K562 (cell line): ENCODE results near the gene KRT35. TPM values are rescaled to one million over a fixed set of nuclear protein-coding genes. Genes with fewer than 3 reads are reported as not detected.

Experiments
- ATAC-seq: fragments of 200-7000 bp; cut with Tn5 transposase; 3 replicates; pipeline ENCODE4 v1.9.1; 2020; ENCODE audit warnings: moderate library complexity
- BruUV-seq: library from RNA; stranded (reverse); fragments of 400-500 nt; replicated peaks from 2 replicates; lab custom pipeline; 2021; lab: Mats Ljungman, UMichigan
- CTCF ChIA-PET: fragments of 300-600 bp; formaldehyde crosslinking; extraction: SDS; loops from one replicate; lab custom pipeline; 2021; ENCODE audit warnings: low intra/inter-chr PET ratio; lab: Yijun Ruan, JAX
- POLR2A ChIA-PET: fragments of 300-600, 350-650 bp; sonication (Branson Sonifier 250); formaldehyde crosslinking; extraction: SDS; loops from one replicate; lab custom pipeline; 2021; ENCODE audit warnings: antibody characterized with exemption, inconsistent platforms; lab: Yijun Ruan, JAX
- DNase-seq, 4 experiments: peaks; one replicate each; pipeline versions ENCODE4 v3.0.0 to v3.0.0-alpha.2; 2011 to 2018; ENCODE audit warnings: low spot score in 3 of 4, mixed read lengths in 3 of 4; ENCODE audit errors: extremely low read depth in 1 of 4
- FAIRE-seq: peaks from 2 replicates; lab custom pipeline; 2011; peaks lifted over from hg19 to GRCh38; lab: Jason Lieb, UNC
- H2AFZ ChIP-seq: 2 replicates; pipeline ENCODE4 v1.6.0; 2011; ENCODE audit warnings: low read depth, low read length, control low read depth, inconsistent platforms
- H3K27ac ChIP-seq: fragments of 200-600 bp; 3 replicates; pipeline ENCODE4 v1.8.0; 2011; ENCODE audit warnings: low read depth, mild to moderate bottlenecking, control low read depth, inconsistent platforms, low read length, moderate library complexity, mixed read lengths; ENCODE audit errors: extremely low read depth
- H3K27me3 ChIP-seq, 2 experiments: fragments of 300-600 bp in 1 of 2; 2 replicates in 1 of 2; 3 replicates in 1 of 2; pipeline versions ENCODE4 v1.6.0 to v1.8.0; 2011; ENCODE audit warnings: inconsistent platforms in 2 of 2, low read length in 2 of 2, mild to moderate bottlenecking in 1 of 2, mixed read lengths in 1 of 2, moderate library complexity in 1 of 2; ENCODE audit not compliant: control insufficient read depth in 2 of 2, insufficient read depth in 2 of 2
- H3K36me3 ChIP-seq: fragments of 300-600 bp; 3 replicates; pipeline ENCODE4 v1.8.0; 2011; ENCODE audit warnings: mild to moderate bottlenecking, low read length, inconsistent platforms; ENCODE audit not compliant: control insufficient read depth, insufficient read depth
- H3K4me1 ChIP-seq, 2 experiments: fragments of 200-600 bp in 1 of 2; replicated peaks in 1 of 2; 2 replicates in 1 of 2; 3 replicates in 1 of 2; pipeline versions ENCODE4 v1.5.1 to v1.8.0; 2011; ENCODE audit warnings: inconsistent platforms in 2 of 2, low read length in 2 of 2, mild to moderate bottlenecking in 1 of 2, mixed read lengths in 1 of 2, moderate library complexity in 1 of 2; ENCODE audit not compliant: control insufficient read depth in 2 of 2, insufficient read depth in 2 of 2
- H3K4me2 ChIP-seq: 2 replicates; pipeline ENCODE4 v1.6.1; 2011; ENCODE audit warnings: low read length, control low read depth, inconsistent platforms, mixed read lengths; ENCODE audit not compliant: insufficient read depth
- H3K4me3 ChIP-seq: fragments of 200-600 bp; sonication (generic), shearing (Covaris generic); 2 replicates; pipeline ENCODE4 v1.5.1; 2016; ENCODE audit warnings: control low read depth, inconsistent platforms
- H3K79me2 ChIP-seq: fragments of 200-600 bp; 3 replicates; pipeline ENCODE4 v1.8.0; 2011; ENCODE audit warnings: low read length, inconsistent platforms; ENCODE audit not compliant: control insufficient read depth, insufficient read depth
- H3K9ac ChIP-seq, 2 experiments: 2 replicates each; pipeline versions ENCODE4 v1.6.0 to v1.6.1; 2011; ENCODE audit warnings: low read depth in 2 of 2, low read length in 2 of 2, control low read depth in 1 of 2, inconsistent platforms in 1 of 2, mild to moderate bottlenecking in 1 of 2, mixed read lengths in 1 of 2; ENCODE audit not compliant: insufficient read depth in 1 of 2
- H3K9me1 ChIP-seq: one replicate; pipeline ENCODE4 v1.6.0; 2011; ENCODE audit warnings: inconsistent platforms, mild to moderate bottlenecking, low read length, moderate library complexity; ENCODE audit not compliant: control insufficient read depth, insufficient read depth
- H3K9me3 ChIP-seq: replicated peaks from 2 replicates; pipeline ENCODE4 v1.5.1; 2011; ENCODE audit warnings: low read depth, low read length, inconsistent platforms; ENCODE audit not compliant: control insufficient read depth, insufficient read depth
- H4K20me1 ChIP-seq: replicated peaks from 2 replicates; pipeline ENCODE4 v1.6.1; 2011; ENCODE audit warnings: low read length, inconsistent platforms, mixed read lengths; ENCODE audit not compliant: control insufficient read depth, insufficient read depth
- CREB1 ChIP-seq, 2 experiments: sonication (generic) in 1 of 2; formaldehyde crosslinking in 1 of 2; IDR thresholded peaks; 2 replicates each; pipeline versions ENCODE4 v1.6.1 to v1.8.0; 2012 to 2022; ENCODE audit warnings: inconsistent platforms in 1 of 2, mild to moderate bottlenecking in 1 of 2, missing genetic modification reagents in 1 of 2, moderate library complexity in 1 of 2
- ZNF24 ChIP-seq: fragments of 450-650 bp; IDR thresholded peaks from 2 replicates; pipeline ENCODE4 v1.6.1; 2016
- ZNF75A ChIP-seq: fragments of 450-650 bp; formaldehyde crosslinking; IDR thresholded peaks from 2 replicates; pipeline ENCODE4 v1.4.0; 2020; ENCODE audit warnings: mild to moderate bottlenecking
- WGBS: fragments of 100-300 bp; shearing (Covaris generic); methylation state at CpG from one replicate; pipeline ENCODE4 v1.1.6; 2016; ENCODE audit warnings: low coverage, mixed read lengths; ENCODE audit not compliant: insufficient coverage; ENCODE audit errors: missing lambda C conversion rate; 5-methylcytosine and 5-hydroxymethylcytosine counted together
- in situ Hi-C: fragments of 300-500 bp; cut with MboI; formaldehyde crosslinking; loops from 4 replicates; pipeline ENCODE4 v1.15.0; 2018; ENCODE audit warnings: inconsistent platforms, mixed read lengths
- intact Hi-C: fragments of 100-400 bp; cut with micrococcal nuclease; formaldehyde crosslinking; loops from 2 replicates; pipeline ENCODE4 v1.14.2; 2022
- polyA plus RNA-seq, 8 experiments: library from polyadenylated mRNA; depleted of rRNA in 4 of 8; stranded (reverse) in 5 of 8; unstranded in 3 of 8; fragments of >200 nt; fragmentation: Nextera tagmentation in 2 of 8; fragmentation: Illumina TruSeq in 1 of 8; extraction: Ambion mirVana in 2 of 8; extraction: Trizol in 1 of 8; gene quantifications; 2 replicates each; pipeline versions ENCODE4 v1.2.1 to v1.2.3, GENCODE V29; 2011 to 2014; ENCODE audit warnings: inconsistent platforms in 1 of 8, missing spikeins in 1 of 8
- total RNA-seq, 7 experiments: library from RNA; depleted of rRNA in 6 of 7; stranded (reverse); fragments of >200 nt in 6 of 7; fragmentation: Illumina TruSeq in 2 of 7; extraction: Trizol in 2 of 7; gene quantifications; 2 replicates each; pipeline versions ENCODE4 v1.2.1 to v1.2.3, GENCODE V29; 2011 to 2021; ENCODE audit warnings: low replicate concordance in 1 of 7
- TF ChIP-seq, protein P1 (sequence below): fragments of 450-650 bp; formaldehyde crosslinking; IDR thresholded peaks from 2 replicates; pipeline ENCODE4 v1.4.0; 2020; ENCODE audit warnings: mild to moderate bottlenecking, mixed read lengths
- TF ChIP-seq, protein P2 (sequence below), 3 experiments: IDR thresholded peaks in 2 of 3; conservative IDR thresholded peaks in 1 of 3; 2 replicates each; pipeline ENCODE4 v1.5.1; 2011 to 2012; ENCODE audit warnings: low read length in 3 of 3, mild to moderate bottlenecking in 3 of 3, control low read depth in 2 of 3, improper control_type of control experiment in 1 of 3, inconsistent platforms in 1 of 3, low read depth in 1 of 3, mixed read lengths in 1 of 3, moderate library complexity in 1 of 3; ENCODE audit not compliant: insufficient read depth in 2 of 3

The KRT35 gene
- total and polyA plus RNA-seq, 9 of the 15 experiments (the other 6 are each of a cell fraction or from before 2014, with no cell fraction given): not detected

DNA sequence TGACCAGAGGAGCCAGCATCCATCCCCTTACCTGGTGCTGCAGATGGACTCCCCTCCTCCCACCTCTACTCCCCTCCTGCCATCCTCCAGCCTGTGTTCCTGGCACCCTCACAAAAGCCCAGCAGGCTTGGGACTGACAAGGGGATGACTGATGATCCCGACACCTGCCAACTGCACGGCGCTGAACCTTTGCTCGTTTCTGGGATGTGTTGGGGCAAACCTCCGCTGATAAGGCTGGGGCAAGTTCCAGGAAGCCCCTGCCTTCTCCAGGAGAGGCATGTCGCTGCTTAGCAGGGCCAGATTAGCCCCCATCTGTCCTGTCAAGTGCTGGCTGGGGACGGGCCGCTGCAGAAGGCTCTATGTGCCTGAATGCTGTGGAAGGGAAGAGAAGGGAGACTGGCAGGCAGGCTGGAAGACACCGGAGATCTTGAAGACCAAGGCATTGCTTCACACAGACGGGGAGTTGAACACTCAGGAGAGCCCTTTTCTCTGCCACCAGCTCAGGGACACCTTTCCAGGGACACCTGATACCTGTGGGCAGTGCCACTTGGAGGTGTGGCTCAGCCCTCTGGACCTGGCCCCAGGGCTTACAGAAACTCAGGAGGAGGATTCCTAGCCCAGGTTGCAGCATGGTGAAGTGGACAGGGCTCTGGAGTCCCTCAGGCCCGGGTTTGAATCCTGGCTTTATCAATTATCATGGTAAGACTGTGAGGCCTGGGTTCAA, 38.7 kb upstream of the KRT35 start (continued):
- TF ChIP-seq, protein P1, sequence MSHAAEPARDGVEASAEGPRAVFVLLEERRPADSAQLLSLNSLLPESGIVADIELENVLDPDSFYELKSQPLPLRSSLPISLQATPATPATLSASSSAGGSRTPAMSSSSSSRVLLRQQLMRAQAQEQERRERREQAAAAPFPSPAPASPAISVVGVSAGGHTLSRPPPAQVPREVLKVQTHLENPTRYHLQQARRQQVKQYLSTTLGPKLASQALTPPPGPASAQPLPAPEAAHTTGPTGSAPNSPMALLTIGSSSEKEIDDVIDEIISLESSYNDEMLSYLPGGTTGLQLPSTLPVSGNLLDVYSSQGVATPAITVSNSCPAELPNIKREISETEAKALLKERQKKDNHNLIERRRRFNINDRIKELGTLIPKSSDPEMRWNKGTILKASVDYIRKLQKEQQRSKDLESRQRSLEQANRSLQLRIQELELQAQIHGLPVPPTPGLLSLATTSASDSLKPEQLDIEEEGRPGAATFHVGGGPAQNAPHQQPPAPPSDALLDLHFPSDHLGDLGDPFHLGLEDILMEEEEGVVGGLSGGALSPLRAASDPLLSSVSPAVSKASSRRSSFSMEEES (CRISPR knock-in tag): no peak
- TF ChIP-seq CREB1 (IDR thresholded peaks at IDR 0.05): no peak
- no peak for TF ChIP-seq CREB1 (CRISPR knock-in tag; IDR thresholded peaks at IDR 0.05)

DNA sequence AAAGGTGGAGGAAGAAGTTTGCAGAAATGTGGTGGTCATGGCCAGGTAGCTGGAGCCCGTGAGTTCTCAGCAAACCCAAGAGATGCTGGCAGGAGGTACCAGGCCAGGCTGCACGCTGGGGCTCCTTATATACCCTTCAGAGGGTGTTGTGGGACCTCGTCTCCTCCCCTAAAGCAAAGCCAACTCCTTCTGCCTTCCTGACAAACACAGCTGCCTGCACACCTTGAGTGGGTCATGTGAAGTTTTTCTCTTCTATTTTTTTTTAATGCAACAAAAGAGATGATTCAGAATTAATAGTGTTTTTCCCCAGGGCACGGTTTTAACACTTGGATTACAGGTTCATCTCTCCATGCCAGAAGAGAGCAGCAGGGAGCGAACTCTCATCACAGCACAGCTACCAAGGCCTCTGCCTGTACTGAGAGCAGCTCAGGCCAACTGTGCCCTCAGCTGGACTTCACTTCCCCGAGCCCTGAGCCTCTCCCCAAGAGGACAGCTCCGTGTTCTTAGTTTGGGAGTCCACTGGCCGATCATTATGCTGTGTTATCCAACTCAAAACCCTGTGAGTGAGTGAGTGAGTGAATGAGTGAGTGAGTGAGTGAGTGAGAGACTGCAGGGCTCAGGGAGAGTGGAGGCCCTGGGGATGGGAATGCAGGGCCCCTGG, 38.0 kb upstream of the KRT35 start, which contains the start of gene KRT15:
TSS of gene KRT15 (minus strand) at position 102 of the 661 bp plus-strand sequence. CDS start at position 39, 63 bp downstream.
- Histone ChIP-seq H4K20me1 (no peaks in the 10 kb centered on the region), H3K36me3 (peaks cover 12% of the 10 kb centered on the region; the same call in 1 of the 3 replicates)
- WGBS: 49% methylated on average over 7 of the region's 8 CpGs
- in situ Hi-C loops: no loop called here
- no peak for FAIRE-seq
- POLR2A ChIA-PET: interaction anchor here (0.9 to 1.9 kb wide), 3 partner anchors 9 to 170 kb away, joined by 3 to 12 read pairs (median 4); partner anchors contain the start of gene KRT19
- TF ChIP-seq ZNF75A: no peak
- TF ChIP-seq, protein P2, sequence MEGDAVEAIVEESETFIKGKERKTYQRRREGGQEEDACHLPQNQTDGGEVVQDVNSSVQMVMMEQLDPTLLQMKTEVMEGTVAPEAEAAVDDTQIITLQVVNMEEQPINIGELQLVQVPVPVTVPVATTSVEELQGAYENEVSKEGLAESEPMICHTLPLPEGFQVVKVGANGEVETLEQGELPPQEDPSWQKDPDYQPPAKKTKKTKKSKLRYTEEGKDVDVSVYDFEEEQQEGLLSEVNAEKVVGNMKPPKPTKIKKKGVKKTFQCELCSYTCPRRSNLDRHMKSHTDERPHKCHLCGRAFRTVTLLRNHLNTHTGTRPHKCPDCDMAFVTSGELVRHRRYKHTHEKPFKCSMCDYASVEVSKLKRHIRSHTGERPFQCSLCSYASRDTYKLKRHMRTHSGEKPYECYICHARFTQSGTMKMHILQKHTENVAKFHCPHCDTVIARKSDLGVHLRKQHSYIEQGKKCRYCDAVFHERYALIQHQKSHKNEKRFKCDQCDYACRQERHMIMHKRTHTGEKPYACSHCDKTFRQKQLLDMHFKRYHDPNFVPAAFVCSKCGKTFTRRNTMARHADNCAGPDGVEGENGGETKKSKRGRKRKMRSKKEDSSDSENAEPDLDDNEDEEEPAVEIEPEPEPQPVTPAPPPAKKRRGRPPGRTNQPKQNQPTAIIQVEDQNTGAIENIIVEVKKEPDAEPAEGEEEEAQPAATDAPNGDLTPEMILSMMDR (IDR thresholded peaks at IDR 0.05 in 2 of 3, conservative IDR thresholded peaks at IDR 0.05 in 1 of 3; ENCODE audit: insufficient read depth in 2 of 3, low read depth in 1 of 3, low read length in 3 of 3): 0 out of 6 replicates have a peak, but pooled peaks of 1 of the 3 experiments have one; percentile 8
- peak; percentile 66; the same call in 1 of the 2 replicates for TF ChIP-seq ZNF24
- TF ChIP-seq, all 486 proteins: peak for 2
- Histone ChIP-seq H3K4me2 (no peak within 1 kb of the TSS), H3K9me1 (no peaks in the 10 kb centered on the region), H3K79me2 (no peaks in the 10 kb centered on the region), H3K27me3 (no peaks in the 10 kb centered on the region), H2AFZ (no peak within 1 kb of the TSS), H3K27ac (no peak within 1 kb of the TSS), H3K9ac (peak within 1 kb of the TSS in 1 of 2 experiments; percentile 61; a peak in 2 of 4 replicates), H3K9me3 (no peaks in the 10 kb centered on the region), H3K4me3 (no peak within 1 kb of the TSS), H3K4me1 (peaks cover 39 to 55% of the 10 kb centered on the region in 2 experiments)
- ATAC-seq (peak; percentile 17; the same call in 2 of the 3 replicates), DNase-seq (no peak)
- CTCF ChIA-PET: no interaction called here
- intact Hi-C loops: no loop called here
- BruUV-seq: no TSS peak
